Dermis microvascular lymphatic vessel endothelial cell (primary cell): ENCODE measurements around the gene TBATA. TPM values are rescaled to one million over a fixed set of nuclear protein-coding genes. Genes with fewer than 3 reads are reported as not detected.
A peak's percentile ranks its signal among the peaks of the same experiment; 100 is the strongest.

ENCODE experiments used
- DNase-seq, 2 donors: peaks; one replicate each; pipeline versions ENCODE4 v3.0.0 to v3.0.0-alpha.2; 2010; ENCODE audit warnings: low read depth in 2 of 2
- total RNA-seq: library from RNA; depleted of rRNA; stranded (reverse); fragments of >200 nt; gene quantifications from 2 replicates; pipeline ENCODE4 v1.2.1, GENCODE V29; 2014

Gene TBATA
- total RNA-seq, 1 donor from 2014 or later: not detected

DNA sequence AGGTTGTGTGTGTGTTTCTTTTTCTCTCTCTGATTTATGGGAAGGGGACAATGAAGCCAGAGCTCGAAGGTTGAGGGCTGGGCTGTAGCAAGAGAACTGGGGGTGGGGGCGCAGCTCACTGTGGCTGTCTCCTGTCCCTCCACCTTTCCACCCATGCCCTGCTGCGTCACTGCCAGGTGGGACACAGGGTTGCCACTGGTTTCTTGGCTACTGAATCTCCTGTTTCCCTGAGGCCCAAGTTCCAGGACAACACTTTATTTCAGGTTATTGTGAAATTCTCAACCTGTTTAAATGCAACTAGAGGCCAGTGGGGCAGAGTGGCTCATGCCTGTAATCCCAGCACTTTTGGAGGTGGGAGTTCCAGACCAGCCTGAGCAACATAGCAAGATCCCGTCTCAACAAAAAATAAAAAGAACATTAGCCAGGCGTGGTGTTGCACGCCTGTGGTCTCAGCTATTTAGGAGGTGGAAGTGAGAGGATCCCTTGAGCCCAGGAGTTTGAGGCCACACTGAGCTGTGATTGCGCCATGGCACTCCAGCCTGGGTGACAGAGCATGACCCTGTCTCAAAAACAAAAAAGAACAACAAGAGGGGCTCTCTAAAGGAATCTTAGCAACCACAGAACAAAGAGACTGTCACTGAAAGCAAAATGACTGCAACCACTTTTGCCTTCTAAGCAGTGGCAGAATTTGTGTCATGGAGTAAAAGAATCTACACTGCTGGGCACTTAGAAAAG, 22.6 kb downstream of the TBATA start:
- no peak for DNase-seq

DNA sequence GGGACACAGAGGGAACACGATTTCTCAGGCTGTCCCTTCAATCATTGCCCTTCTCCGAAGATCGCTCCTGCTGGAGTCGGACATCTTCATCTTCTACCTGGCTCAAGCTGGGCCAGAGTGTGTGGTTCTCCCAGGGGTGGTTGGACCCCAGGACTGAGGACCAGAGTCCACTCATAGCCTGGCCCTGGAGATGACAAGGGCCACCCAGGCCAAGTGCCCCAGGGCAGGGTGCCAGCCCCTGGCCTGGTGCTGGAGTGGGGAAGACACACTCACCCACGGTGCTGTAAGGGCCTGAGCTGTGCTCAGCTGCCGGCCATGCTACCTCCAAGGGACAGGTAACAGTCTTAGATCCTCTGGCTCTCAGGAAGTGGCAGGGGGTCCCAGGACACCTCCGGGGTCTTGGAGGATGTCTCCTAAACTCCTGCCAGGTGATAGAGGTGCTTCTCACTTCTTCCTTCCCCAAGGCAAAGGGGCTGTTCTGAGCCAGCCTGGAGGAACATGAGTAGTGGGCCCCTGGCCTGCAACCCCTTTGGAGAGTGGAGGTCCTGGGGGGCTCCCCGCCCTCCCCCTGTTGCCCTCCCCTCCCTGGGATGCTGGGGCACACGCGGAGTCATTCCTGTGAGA, 23.3 kb downstream of the TBATA start:
- no peak for DNase-seq

- DNase-seq: no peak
Observed at GRCh38 chr10:70761031-70761601, 24.1 kb downstream of the TBATA start.

DNA sequence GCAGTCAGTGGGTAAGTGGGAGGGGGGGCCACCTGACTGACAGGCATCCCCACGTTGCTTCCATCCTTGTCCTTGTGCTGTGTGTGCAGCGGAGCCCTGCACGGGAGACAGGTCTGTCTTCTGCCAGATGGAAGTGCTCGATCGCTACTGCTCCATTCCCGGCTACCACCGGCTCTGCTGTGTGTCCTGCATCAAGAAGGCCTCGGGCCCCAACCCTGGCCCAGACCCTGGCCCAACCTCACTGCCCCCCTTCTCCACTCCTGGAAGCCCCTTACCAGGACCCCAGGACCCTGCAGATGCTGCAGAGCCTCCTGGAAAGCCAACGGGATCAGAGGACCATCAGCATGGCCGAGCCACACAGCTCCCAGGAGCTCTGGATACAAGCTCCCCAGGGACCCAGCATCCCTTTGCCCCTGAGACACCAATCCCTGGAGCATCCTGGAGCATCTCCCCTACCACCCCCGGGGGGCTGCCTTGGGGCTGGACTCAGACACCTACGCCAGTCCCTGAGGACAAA, 24.8 kb downstream of the TBATA start:
- DNase-seq: no peak

GRCh38 chr10:70759781-70760180, 25.4 kb downstream of the TBATA start:
- DNase-seq: no peak

GRCh38 chr10:70758757-70759514, 26.2 kb downstream of the TBATA start:
- DNase-seq: peak; percentile 30 to 59

DNA sequence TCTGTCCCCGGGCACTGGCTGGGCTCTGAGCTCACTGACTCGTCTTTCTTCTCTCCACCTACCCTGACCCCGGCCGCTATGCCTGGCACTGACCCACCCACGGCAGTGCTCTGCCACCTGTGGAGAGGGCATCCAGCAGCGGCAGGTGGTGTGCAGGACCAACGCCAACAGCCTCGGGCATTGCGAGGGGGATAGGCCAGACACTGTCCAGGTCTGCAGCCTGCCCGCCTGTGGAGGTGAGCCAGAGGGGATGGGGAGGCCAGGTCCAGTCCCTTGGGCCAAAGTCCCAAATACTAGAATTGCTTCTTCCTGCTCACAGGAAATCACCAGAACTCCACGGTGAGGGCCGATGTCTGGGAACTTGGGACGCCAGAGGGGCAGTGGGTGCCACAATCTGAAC, 27.3 kb downstream of the TBATA start:
- DNase-seq: no peak

DNA sequence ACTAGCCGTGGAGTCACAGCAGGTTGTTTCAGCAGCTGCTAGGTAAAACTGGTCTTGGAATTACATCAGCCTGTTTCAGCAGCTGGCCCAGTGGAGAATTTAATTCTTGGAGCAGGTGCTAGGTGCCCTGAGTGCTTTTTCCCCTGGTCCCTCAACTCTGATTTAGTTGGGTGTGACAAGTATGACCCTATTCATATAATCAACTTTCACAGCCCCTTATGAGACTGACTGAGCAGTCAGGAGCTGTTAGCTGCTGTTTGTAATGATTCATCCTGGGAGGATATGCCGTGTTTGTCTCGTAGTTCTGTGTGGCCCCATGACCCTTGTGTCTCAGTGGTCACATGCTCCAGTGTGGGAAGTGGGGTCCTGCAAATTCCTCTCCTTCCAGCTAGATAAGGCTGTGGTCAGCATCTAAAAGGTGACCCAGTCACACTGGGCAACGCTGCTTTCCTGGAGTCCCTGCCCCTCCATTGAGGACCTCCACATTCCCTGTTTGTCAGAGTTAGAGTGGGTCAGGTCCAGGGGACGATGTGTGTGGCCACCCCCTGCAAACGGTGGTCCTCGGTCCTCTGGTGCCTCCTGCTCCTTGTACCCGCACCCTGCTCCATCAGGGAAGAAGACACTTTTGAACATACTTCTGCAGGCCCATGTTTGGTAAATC, 28.3 kb downstream of the TBATA start:
- peak in 1 of 2 donors; percentile 9 for DNase-seq

GRCh38 chr10:70753841-70754621, 31.1 kb downstream of the TBATA start:
- no peak for DNase-seq

- no peak for DNase-seq
Observed at GRCh38 chr10:70753026-70753663, 32.0 kb downstream of the TBATA start.

- DNase-seq: no peak
Observed at GRCh38 chr10:70752571-70752970, 32.6 kb downstream of the TBATA start.

DNA sequence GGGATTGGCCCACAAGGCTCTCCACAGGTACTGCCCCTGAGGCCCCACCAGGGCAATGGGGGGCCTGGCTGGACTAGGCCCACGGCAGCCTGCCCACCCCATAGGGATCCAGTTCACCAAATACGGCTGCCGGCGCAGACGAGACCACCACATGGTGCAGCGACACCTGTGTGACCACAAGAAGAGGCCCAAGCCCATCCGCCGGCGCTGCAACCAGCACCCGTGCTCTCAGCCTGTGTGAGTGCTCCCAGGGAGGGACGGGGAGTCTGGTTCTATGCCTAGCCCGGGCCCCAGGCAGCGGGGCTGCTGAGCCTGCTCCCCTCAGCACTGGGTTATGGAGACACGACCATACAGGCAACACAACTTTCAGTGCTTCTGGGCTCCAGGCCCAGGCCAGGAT, 33.2 kb downstream of the TBATA start:
- DNase-seq: no peak

DNA sequence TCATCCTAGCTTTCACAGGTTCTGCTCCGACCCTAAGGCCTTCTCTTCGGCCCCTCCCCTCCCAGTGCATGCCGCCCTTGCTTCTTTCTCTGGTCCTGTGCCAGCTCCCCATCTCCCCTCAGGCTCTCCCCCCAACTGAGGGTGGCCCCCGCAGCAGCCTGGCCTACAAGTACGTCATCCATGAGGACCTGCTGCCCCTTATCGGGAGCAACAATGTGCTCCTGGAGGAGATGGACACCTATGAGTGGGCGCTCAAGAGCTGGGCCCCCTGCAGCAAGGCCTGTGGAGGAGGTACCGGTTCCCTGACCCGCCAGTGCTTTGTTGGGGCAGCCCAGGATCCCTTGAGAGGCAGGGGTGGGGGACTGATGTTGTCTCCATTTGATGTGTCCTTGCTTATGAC, 33.8 kb downstream of the TBATA start:
- DNase-seq: no peak

DNA sequence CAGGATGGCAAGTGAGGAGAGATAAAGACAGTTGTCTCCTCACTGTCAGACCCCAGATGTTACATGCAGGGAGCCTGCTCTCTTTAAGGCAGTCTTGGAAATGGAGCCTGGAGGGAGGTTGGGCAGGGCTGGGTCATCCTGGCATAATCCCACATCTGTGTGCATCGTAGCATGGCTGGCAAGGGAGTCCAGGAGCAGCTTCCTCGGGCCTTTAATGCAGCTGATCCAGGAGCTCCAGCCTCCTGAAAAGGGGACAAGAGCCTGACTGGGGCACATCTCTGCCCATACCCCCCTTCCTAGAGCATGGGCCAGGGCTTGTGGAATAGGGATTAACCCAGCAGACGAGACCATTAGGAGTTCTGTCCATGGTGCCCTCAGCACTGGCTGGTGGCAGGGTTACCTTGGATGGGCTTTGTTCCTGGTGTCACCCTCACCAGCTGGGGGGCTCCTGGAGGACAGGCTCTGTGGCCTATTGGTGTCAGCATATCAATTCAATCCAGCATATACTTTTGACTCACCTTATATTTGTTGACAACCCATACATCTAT, 34.9 kb downstream of the TBATA start:
- no peak for DNase-seq

DNA sequence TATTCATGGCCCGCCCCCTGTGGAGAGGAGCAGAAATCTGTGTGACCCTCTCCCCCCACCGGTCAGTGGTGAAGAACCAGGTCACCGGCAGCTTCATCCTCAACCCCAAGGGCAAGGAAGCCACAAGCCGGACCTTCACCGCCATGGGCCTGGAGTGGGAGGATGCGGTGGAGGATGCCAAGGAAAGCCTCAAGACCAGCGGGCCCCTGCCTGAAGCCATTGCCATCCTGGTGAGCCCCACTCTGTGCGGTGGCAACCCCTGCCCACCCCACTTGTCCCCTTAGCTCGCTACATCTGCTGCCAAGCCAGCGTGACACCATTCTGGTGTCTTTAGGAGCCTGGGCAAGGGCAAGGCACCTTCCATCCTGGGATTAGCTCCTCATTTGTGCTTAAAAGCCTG, 35.4 kb downstream of the TBATA start:
- no peak for DNase-seq

- no peak for DNase-seq
Observed at GRCh38 chr10:70748801-70749573, 36.2 kb downstream of the TBATA start.

DNA sequence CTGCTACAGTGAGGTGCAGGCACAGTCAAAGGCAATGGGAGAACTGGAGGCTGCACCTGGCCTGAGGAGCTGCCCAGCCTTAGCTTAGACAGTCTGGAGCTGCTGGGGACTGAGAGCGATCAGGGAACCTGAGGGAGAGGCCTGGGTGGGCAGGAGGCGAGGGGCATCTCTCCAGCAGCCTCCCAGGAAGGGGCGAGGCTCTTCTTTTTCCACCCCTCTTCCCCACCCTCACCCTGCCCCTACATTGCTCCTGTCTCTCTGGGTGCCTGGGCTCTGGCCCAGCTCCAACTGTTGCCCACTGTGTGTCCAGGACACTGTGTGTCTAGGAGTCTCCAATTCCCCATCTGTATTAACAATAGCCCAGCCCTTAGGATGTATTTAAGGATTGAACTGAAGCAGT, 36.9 kb downstream of the TBATA start:
- DNase-seq: no peak

- no peak for DNase-seq
Observed at GRCh38 chr10:70747192-70747965, 37.8 kb downstream of the TBATA start.
